Measurements from ENCODE around the gene GPR78. TPM values are rescaled to one million over a fixed set of nuclear protein-coding genes. Genes with fewer than 3 reads are reported as not detected.

GPR78 gene
- total and polyA plus RNA-seq, 2 experiments from 2014 or later = 0.05 TPM; not detected in 1

DNA sequence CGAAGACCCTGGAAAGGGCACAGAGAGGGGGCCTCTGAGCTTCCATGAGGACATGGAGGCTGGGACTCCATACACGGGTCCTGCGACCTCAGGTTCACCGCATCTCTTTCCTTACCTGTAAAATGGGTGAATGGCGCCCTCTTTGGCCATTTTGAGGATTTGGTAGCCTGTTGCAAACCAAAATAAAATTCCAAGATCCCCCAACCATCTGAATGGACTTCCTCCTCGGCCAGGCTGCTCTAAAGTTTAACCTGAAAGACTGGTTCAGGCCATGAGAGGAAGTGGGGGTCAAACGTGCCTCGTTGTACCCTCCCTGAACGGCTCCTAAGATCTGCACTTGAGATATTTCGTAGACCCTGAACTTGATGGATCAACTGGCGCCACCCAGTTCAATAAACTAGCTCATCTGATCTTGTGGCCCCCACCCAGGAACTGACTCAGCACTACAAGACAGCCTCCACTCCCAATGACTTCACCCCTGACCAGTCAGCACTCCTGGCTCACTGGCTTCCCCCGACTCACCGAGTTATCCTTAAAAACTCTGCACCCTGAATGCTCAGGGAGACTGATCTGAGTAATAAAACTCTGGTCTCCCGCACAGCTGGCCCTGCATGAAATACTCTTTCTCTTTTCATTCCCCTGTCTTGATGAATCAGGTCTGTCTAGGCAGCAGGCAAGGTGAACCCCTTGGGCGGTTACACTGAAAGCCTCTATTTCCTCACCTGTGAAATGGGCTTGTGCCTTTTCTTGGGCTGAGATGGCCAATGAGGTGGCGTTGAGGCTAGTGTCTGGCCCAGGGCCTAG lies 32.9 kb upstream of the GPR78 start:
- Histone ChIP-seq H3K27me3 (replicated peaks; ENCODE audit: insufficient read depth) (no peaks in the 10 kb centered on the region; the same call in 1 of the 2 replicates), H3K4me1 (ENCODE audit: insufficient read depth) (peaks cover 11% of the 10 kb centered on the region), H2AFZ (0 out of 2 replicates have a peak overlapping the region, but pooled peaks have one; percentile 3), H3K9me3 (ENCODE audit: low read depth) (no peaks in the 10 kb centered on the region), H3K4me2 (ENCODE audit: unreplicated experiment) (peak overlapping the region; percentile 17), H3K4me3 (no peak overlapping the region), H3K36me3 (ENCODE audit: low read depth) (no peaks in the 10 kb centered on the region), H3K9ac (no peak overlapping the region), H3K79me2 (ENCODE audit: insufficient read depth) (no peaks in the 10 kb centered on the region), H3F3A (ENCODE audit: insufficient read depth) (no peaks in the 10 kb centered on the region), H3K27ac (0 out of 2 replicates have a peak overlapping the region, but pooled peaks have one; percentile 11), H4K20me1 (ENCODE audit: insufficient read depth) (no peaks in the 10 kb centered on the region), H3K9me2 (ENCODE audit: insufficient read depth) (no peaks in the 10 kb centered on the region)
- in situ Hi-C loops (cut with MboI) = no loop called here
- 48 to 49% methylated on average over 16 of the region's 16 CpGs for WGBS, 2 experiments (ENCODE audit: low coverage in 1 of 2, low lambda C conversion rate in 2 of 2, missing lambda C conversion rate in 2 of 2)
- DNase-seq = peak; percentile 88
- no peak for TF ChIP-seq EZH2phosphoT487 (IDR thresholded peaks at IDR 0.05; ENCODE audit: insufficient read depth, low read depth)
- no peak for TF ChIP-seq EZH2 (IDR thresholded peaks at IDR 0.05; ENCODE audit: insufficient read depth, poor library complexity, severe bottlenecking)

DNA sequence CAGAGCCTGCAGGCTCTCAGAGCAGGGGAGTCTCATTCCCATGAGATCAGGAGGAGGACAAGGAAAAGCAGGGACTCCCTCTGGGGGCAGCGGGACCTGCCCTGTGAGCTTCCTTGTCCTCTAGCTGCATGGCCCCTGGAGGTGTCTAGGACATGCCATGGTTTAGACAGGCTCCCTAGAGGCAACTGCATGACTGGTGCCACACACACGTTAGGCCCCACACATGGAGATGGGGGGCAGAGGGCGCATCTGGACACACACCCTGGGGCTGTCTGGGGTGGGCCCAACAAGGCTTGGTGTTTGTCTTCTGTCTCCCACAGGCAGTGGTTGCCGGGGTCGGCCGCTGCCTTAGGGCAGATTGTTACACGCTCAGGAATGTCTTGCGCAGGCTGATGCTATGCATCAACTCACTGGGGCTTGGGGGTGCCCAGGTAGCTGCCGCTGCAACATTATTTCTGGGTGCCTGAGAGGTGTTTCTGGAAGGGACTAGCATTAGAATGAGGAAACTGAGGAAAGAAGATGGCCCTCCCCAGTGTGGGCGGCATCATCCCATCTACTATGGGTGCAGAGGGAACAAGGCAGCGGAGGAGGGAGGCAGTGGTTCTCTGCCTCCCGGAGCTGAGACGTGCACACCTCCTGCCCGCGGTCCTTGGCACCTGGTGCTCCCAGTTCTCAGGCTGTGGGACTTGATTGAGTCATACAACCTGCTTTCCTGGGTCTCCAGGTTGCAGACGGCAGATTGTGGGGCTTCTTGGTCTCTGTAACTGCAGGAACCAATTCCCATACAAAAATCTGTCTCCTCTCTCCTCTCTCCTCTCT lies 32.1 kb upstream of the GPR78 start:
- no peaks in the 10 kb centered on the region for H3K9me2 ChIP-seq (ENCODE audit: insufficient read depth)
- H2AFZ ChIP-seq = no peak overlapping the region
- H3K27ac ChIP-seq = 0 out of 2 replicates have a peak overlapping the region, but pooled peaks have one; percentile 11
- DNase-seq = no peak
- H3F3A ChIP-seq (ENCODE audit: insufficient read depth) = no peaks in the 10 kb centered on the region
- H3K9ac ChIP-seq = no peak overlapping the region
- no peak overlapping the region for H3K4me3 ChIP-seq
- no peaks in the 10 kb centered on the region for H3K9me3 ChIP-seq (ENCODE audit: low read depth)
- TF ChIP-seq EZH2phosphoT487 (IDR thresholded peaks at IDR 0.05; ENCODE audit: insufficient read depth, low read depth) (no peak), EZH2 (IDR thresholded peaks at IDR 0.05; ENCODE audit: insufficient read depth, poor library complexity, severe bottlenecking) (no peak)
- H3K36me3 ChIP-seq (ENCODE audit: low read depth) = no peaks in the 10 kb centered on the region
- 97 to 99% methylated on average over 16 of the region's 16 CpGs for WGBS, 2 experiments (ENCODE audit: low coverage in 1 of 2, low lambda C conversion rate in 2 of 2, missing lambda C conversion rate in 2 of 2)
- H3K79me2 ChIP-seq (ENCODE audit: insufficient read depth) = no peaks in the 10 kb centered on the region
- H3K27me3 ChIP-seq (replicated peaks; ENCODE audit: insufficient read depth) = no peaks in the 10 kb centered on the region; the same call in 1 of the 2 replicates
- in situ Hi-C loops (cut with MboI) = no loop called here
- H4K20me1 ChIP-seq (ENCODE audit: insufficient read depth) = no peaks in the 10 kb centered on the region
- no peak overlapping the region for H3K4me2 ChIP-seq (ENCODE audit: unreplicated experiment)
- H3K4me1 ChIP-seq (ENCODE audit: insufficient read depth) = peaks cover 11% of the 10 kb centered on the region

DNA sequence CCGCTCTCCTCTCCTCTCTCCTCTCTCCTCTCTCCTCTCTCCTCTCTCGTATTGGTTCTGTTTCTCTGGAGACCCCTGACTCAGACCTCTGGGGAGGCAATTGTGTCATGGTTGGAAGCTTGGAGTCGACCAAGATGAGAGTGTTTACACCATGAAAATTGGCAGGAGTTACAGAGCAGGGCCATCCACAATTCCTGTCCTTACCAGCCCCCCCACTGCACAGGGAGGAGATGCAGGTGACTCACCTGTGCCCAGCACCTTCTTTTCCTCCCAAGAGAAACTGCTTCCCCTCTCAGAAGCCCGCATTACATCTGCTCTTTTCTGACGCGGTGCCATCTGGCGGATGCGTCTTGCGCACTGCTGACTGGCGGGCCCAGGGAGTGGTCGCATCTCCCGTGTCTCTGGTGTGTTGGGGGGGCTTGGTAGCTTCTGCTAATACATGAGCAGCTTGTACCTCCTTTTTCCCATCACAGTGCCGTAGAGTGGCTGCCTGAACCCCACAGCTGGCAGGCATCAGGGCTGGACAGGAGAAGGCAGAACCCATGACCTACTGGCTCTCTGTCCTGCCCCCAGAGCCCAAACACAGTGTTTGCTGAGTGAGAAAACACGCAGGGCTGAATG lies 31.4 kb upstream of the GPR78 start:
- WGBS, 2 experiments (ENCODE audit: low coverage in 1 of 2, low lambda C conversion rate in 2 of 2, missing lambda C conversion rate in 2 of 2) = 83 to 86% methylated on average over 13 to 14 of the region's 14 CpGs
- H3K4me3 ChIP-seq = no peak overlapping the region
- no peaks in the 10 kb centered on the region for H4K20me1 ChIP-seq (ENCODE audit: insufficient read depth)
- no peaks in the 10 kb centered on the region; the same call in 1 of the 2 replicates for H3K27me3 ChIP-seq (replicated peaks; ENCODE audit: insufficient read depth)
- H3K9me2 ChIP-seq (ENCODE audit: insufficient read depth) = no peaks in the 10 kb centered on the region
- H3K9ac ChIP-seq = no peak overlapping the region
- no peak overlapping the region for H2AFZ ChIP-seq
- no peak overlapping the region for H3K27ac ChIP-seq
- H3F3A ChIP-seq (ENCODE audit: insufficient read depth) = no peaks in the 10 kb centered on the region
- no peak for DNase-seq
- no peak overlapping the region for H3K4me2 ChIP-seq (ENCODE audit: unreplicated experiment)
- in situ Hi-C loops (cut with MboI) = no loop called here
- H3K4me1 ChIP-seq (ENCODE audit: insufficient read depth) = peaks cover 11% of the 10 kb centered on the region
- H3K9me3 ChIP-seq (ENCODE audit: low read depth) = no peaks in the 10 kb centered on the region
- no peaks in the 10 kb centered on the region for H3K79me2 ChIP-seq (ENCODE audit: insufficient read depth)
- no peaks in the 10 kb centered on the region for H3K36me3 ChIP-seq (ENCODE audit: low read depth)
- TF ChIP-seq EZH2phosphoT487 (IDR thresholded peaks at IDR 0.05; ENCODE audit: insufficient read depth, low read depth) (no peak), EZH2 (IDR thresholded peaks at IDR 0.05; ENCODE audit: insufficient read depth, poor library complexity, severe bottlenecking) (no peak)

DNA sequence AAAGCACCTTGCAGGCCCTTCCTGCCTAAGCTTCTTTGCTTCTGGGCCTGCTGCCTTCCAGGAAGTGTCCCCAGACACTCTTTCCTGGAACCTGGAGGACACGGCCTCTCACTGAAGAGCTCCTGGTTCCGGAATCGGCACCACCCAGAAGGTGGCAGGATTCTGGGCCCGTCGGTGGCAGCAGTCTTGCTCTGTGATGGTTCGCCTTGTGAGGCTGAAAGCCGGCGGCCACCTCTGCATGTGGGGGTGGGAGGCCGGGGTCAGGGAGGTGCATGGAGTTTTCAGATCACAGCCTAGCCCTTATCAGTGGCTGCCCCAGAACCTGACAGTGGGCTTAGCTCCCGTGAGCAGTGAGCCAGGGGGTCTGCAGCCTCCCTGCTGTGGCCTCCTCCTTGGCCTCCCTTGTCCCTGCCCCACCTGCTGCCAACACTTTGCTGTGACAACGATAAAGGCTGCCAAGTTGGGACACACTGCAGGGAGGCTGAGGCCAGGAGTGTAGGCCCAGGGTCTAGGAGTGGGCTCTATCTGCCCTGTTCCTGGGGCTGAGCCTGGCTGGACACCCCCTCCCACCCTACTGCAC lies 30.8 kb upstream of the GPR78 start:
- no peaks in the 10 kb centered on the region for H3K9me3 ChIP-seq (ENCODE audit: low read depth)
- H3K36me3 ChIP-seq (ENCODE audit: low read depth) = no peaks in the 10 kb centered on the region
- no peak overlapping the region for H3K4me3 ChIP-seq
- TF ChIP-seq EZH2phosphoT487 (IDR thresholded peaks at IDR 0.05; ENCODE audit: insufficient read depth, low read depth) = no peak
- no peak for TF ChIP-seq EZH2 (IDR thresholded peaks at IDR 0.05; ENCODE audit: insufficient read depth, poor library complexity, severe bottlenecking)
- H2AFZ ChIP-seq = no peak overlapping the region
- no peaks in the 10 kb centered on the region for H4K20me1 ChIP-seq (ENCODE audit: insufficient read depth)
- DNase-seq = no peak
- in situ Hi-C loops (cut with MboI) = no loop called here
- H3K4me2 ChIP-seq (ENCODE audit: unreplicated experiment) = no peak overlapping the region
- H3F3A ChIP-seq (ENCODE audit: insufficient read depth) = no peaks in the 10 kb centered on the region
- peaks cover 11% of the 10 kb centered on the region for H3K4me1 ChIP-seq (ENCODE audit: insufficient read depth)
- H3K79me2 ChIP-seq (ENCODE audit: insufficient read depth) = no peaks in the 10 kb centered on the region
- no peaks in the 10 kb centered on the region; the same call in 1 of the 2 replicates for H3K27me3 ChIP-seq (replicated peaks; ENCODE audit: insufficient read depth)
- no peak overlapping the region for H3K27ac ChIP-seq
- 95 to 97% methylated on average over 11 of the region's 11 CpGs for WGBS, 2 experiments (ENCODE audit: low coverage in 1 of 2, low lambda C conversion rate in 2 of 2, missing lambda C conversion rate in 2 of 2)
- H3K9me2 ChIP-seq (ENCODE audit: insufficient read depth) = no peaks in the 10 kb centered on the region
- H3K9ac ChIP-seq = no peak overlapping the region
